IPS-18a (cell line): ENCODE results near the gene NAGLU.
A peak's percentile ranks its signal among the peaks of the same experiment; 100 is the strongest.

Experiments
- H3K27ac ChIP-seq: one replicate; pipeline ENCODE4 v1.5.1; 2013; ENCODE audit warnings: low read length
- H3K27me3 ChIP-seq: one replicate; pipeline ENCODE4 v1.6.1; 2013; ENCODE audit warnings: mild to moderate bottlenecking, low read length; ENCODE audit not compliant: control insufficient read depth, insufficient read depth
- H3K36me3 ChIP-seq: one replicate; pipeline ENCODE4 v1.6.1; 2013; ENCODE audit warnings: low read depth, low read length; ENCODE audit not compliant: control insufficient read depth
- H3K4me1 ChIP-seq: one replicate; pipeline ENCODE4 v1.6.1; 2013; ENCODE audit warnings: low read depth, low read length; ENCODE audit not compliant: control insufficient read depth
- H3K4me3 ChIP-seq: one replicate; pipeline ENCODE4 v1.5.1; 2013; ENCODE audit warnings: low read length
- H3K9ac ChIP-seq: one replicate; pipeline ENCODE4 v1.6.1; 2013; ENCODE audit warnings: mild to moderate bottlenecking, low read length, moderate library complexity
- H3K9me3 ChIP-seq: one replicate; pipeline ENCODE4 v1.6.1; 2013; ENCODE audit warnings: low read depth, low read length; ENCODE audit not compliant: control insufficient read depth

Gene NAGLU

GRCh38 chr17:42536048-42536371 is at the start of gene NAGLU:
NAGLU (plus strand) TSS chr17:42536241; CDS start chr17:42536273, 32 bp downstream.
- Histone ChIP-seq H3K4me3 (peak within 1 kb of the TSS; percentile 85), H3K9me3 (no peaks in the 10 kb centered on the region), H3K36me3 (peaks cover 6% of the 10 kb centered on the region), H3K27me3 (peaks cover 16% of the 10 kb centered on the region), H3K4me1 (peaks cover 16% of the 10 kb centered on the region), H3K9ac (peak within 1 kb of the TSS; percentile 63), H3K27ac (peak within 1 kb of the TSS; percentile 53)

GRCh38 chr17:42488032-42488431 is 48.0 kb upstream of the NAGLU start:
- no peak overlapping the region for H3K9ac ChIP-seq
- peaks cover 49% of the 10 kb centered on the region for H3K36me3 ChIP-seq
- no peaks in the 10 kb centered on the region for H3K9me3 ChIP-seq
- H3K27me3 ChIP-seq = no peaks in the 10 kb centered on the region
- no peak overlapping the region for H3K4me3 ChIP-seq
- no peaks in the 10 kb centered on the region for H3K4me1 ChIP-seq
- H3K27ac ChIP-seq = no peak overlapping the region

- Histone ChIP-seq H3K36me3 (peaks cover 43% of the 10 kb centered on the region), H3K9ac (no peak overlapping the region), H3K4me1 (no peaks in the 10 kb centered on the region), H3K27me3 (no peaks in the 10 kb centered on the region), H3K4me3 (no peak overlapping the region), H3K9me3 (no peaks in the 10 kb centered on the region), H3K27ac (no peak overlapping the region)
Measured at GRCh38 chr17:42493319-42493718, 42.7 kb upstream of the NAGLU start.

- H3K9ac ChIP-seq = no peak overlapping the region
- peaks cover 38% of the 10 kb centered on the region for H3K36me3 ChIP-seq
- H3K9me3 ChIP-seq = no peaks in the 10 kb centered on the region
- no peak overlapping the region for H3K4me3 ChIP-seq
- H3K27ac ChIP-seq = no peak overlapping the region
- no peaks in the 10 kb centered on the region for H3K27me3 ChIP-seq
- no peaks in the 10 kb centered on the region for H3K4me1 ChIP-seq
Measured at GRCh38 chr17:42494673-42495072, 41.4 kb upstream of the NAGLU start.

GRCh38 chr17:42498828-42499227 is 37.2 kb upstream of the NAGLU start:
- Histone ChIP-seq H3K4me1 (no peaks in the 10 kb centered on the region), H3K4me3 (no peak overlapping the region), H3K27ac (no peak overlapping the region), H3K36me3 (peaks cover 57% of the 10 kb centered on the region), H3K27me3 (no peaks in the 10 kb centered on the region), H3K9me3 (no peaks in the 10 kb centered on the region), H3K9ac (no peak overlapping the region)

GRCh38 chr17:42502091-42502490 is 34.0 kb upstream of the NAGLU start:
- Histone ChIP-seq H3K27ac (no peak overlapping the region), H3K9ac (no peak overlapping the region), H3K4me3 (no peak overlapping the region), H3K4me1 (no peaks in the 10 kb centered on the region), H3K9me3 (no peaks in the 10 kb centered on the region), H3K27me3 (no peaks in the 10 kb centered on the region), H3K36me3 (peaks cover 43% of the 10 kb centered on the region)

- H3K4me3 ChIP-seq = no peak overlapping the region
- H3K9ac ChIP-seq = no peak overlapping the region
- H3K36me3 ChIP-seq = peaks cover 50% of the 10 kb centered on the region
- no peaks in the 10 kb centered on the region for H3K9me3 ChIP-seq
- H3K27ac ChIP-seq = no peak overlapping the region
- no peaks in the 10 kb centered on the region for H3K27me3 ChIP-seq
- H3K4me1 ChIP-seq = no peaks in the 10 kb centered on the region
Measured at GRCh38 chr17:42502926-42503325, 33.1 kb upstream of the NAGLU start.

- Histone ChIP-seq H3K27me3 (no peaks in the 10 kb centered on the region), H3K27ac (no peak overlapping the region), H3K4me3 (no peak overlapping the region), H3K9me3 (no peaks in the 10 kb centered on the region), H3K4me1 (no peaks in the 10 kb centered on the region), H3K36me3 (peaks cover 37% of the 10 kb centered on the region), H3K9ac (no peak overlapping the region)
Measured at GRCh38 chr17:42507671-42508070, 28.4 kb upstream of the NAGLU start.

- no peaks in the 10 kb centered on the region for H3K9me3 ChIP-seq
- H3K4me1 ChIP-seq = no peaks in the 10 kb centered on the region
- no peaks in the 10 kb centered on the region for H3K27me3 ChIP-seq
- no peak overlapping the region for H3K4me3 ChIP-seq
- peaks cover 30% of the 10 kb centered on the region for H3K36me3 ChIP-seq
- no peak overlapping the region for H3K9ac ChIP-seq
- no peak overlapping the region for H3K27ac ChIP-seq
Measured at GRCh38 chr17:42508426-42509165, 27.4 kb upstream of the NAGLU start.

GRCh38 chr17:42509409-42509808 is 26.6 kb upstream of the NAGLU start:
- Histone ChIP-seq H3K4me3 (no peak overlapping the region), H3K27ac (no peak overlapping the region), H3K9me3 (no peaks in the 10 kb centered on the region), H3K27me3 (no peaks in the 10 kb centered on the region), H3K4me1 (no peaks in the 10 kb centered on the region), H3K36me3 (peaks cover 29% of the 10 kb centered on the region), H3K9ac (no peak overlapping the region)

- H3K36me3 ChIP-seq = peaks cover 29% of the 10 kb centered on the region
- no peaks in the 10 kb centered on the region for H3K9me3 ChIP-seq
- no peaks in the 10 kb centered on the region for H3K4me1 ChIP-seq
- H3K27ac ChIP-seq = no peak overlapping the region
- no peaks in the 10 kb centered on the region for H3K27me3 ChIP-seq
- no peak overlapping the region for H3K4me3 ChIP-seq
- H3K9ac ChIP-seq = no peak overlapping the region
Measured at GRCh38 chr17:42509841-42510240, 26.2 kb upstream of the NAGLU start.

GRCh38 chr17:42512246-42512645 is 23.8 kb upstream of the NAGLU start:
- H3K9ac ChIP-seq = no peak overlapping the region
- H3K36me3 ChIP-seq = peaks cover 23% of the 10 kb centered on the region
- H3K4me3 ChIP-seq = no peak overlapping the region
- H3K27me3 ChIP-seq = no peaks in the 10 kb centered on the region
- H3K9me3 ChIP-seq = no peaks in the 10 kb centered on the region
- no peaks in the 10 kb centered on the region for H3K4me1 ChIP-seq
- no peak overlapping the region for H3K27ac ChIP-seq
